BE2C (cell line): ENCODE measurements around the gene LPIN1.

ENCODE experiments used
- DNase-seq: peaks from one replicate; pipeline ENCODE4 v3.0.0-alpha.2; 2020
- H3K27me3 ChIP-seq: fragments of 250-450 bp; sonication (Bioruptor Pico); 2 replicates; pipeline ENCODE4 v1.5.1; 2020; ENCODE audit warnings: mild to moderate bottlenecking
- H3K36me3 ChIP-seq: fragments of 250-450 bp; sonication (Bioruptor Pico); 2 replicates; pipeline ENCODE4 v1.5.1; 2020; ENCODE audit warnings: mild to moderate bottlenecking
- H3K4me1 ChIP-seq: fragments of 250-450 bp; sonication (Bioruptor Pico); 2 replicates; pipeline ENCODE4 v1.5.1; 2020
- H3K4me3 ChIP-seq: 2 replicates; pipeline ENCODE4 v1.5.1; 2011; ENCODE audit warnings: low read depth, low read length
- H3K9me3 ChIP-seq: fragments of 250-450 bp; sonication (Bioruptor Pico); 2 replicates; pipeline ENCODE4 v1.5.1; 2020
- CTCF ChIP-seq: IDR thresholded peaks from 2 replicates; pipeline ENCODE4 v1.5.1; 2012; ENCODE audit warnings: mild to moderate bottlenecking, low read depth, low read length

LPIN1 gene

GRCh38 chr2:11872247-11872947, 126.0 kb downstream of the LPIN1 start:
- Histone ChIP-seq H3K36me3 (no peaks in the 10 kb centered on the region), H3K4me3 (no peak overlapping the region), H3K9me3 (no peaks in the 10 kb centered on the region), H3K4me1 (no peaks in the 10 kb centered on the region; the same call in 1 of the 2 replicates), H3K27me3 (no peaks in the 10 kb centered on the region)
- no peak for TF ChIP-seq CTCF
- no peak for DNase-seq

GRCh38 chr2:11872948-11873269, 126.5 kb downstream of the LPIN1 start:
- DNase-seq, result no peak
- Histone ChIP-seq H3K36me3 (no peaks in the 10 kb centered on the region), H3K27me3 (no peaks in the 10 kb centered on the region), H3K4me1 (no peaks in the 10 kb centered on the region; the same call in 1 of the 2 replicates), H3K4me3 (no peak overlapping the region), H3K9me3 (no peaks in the 10 kb centered on the region)
- TF ChIP-seq CTCF, result no peak

- Histone ChIP-seq H3K27me3 (no peaks in the 10 kb centered on the region), H3K4me3 (no peak overlapping the region), H3K9me3 (no peaks in the 10 kb centered on the region), H3K36me3 (no peaks in the 10 kb centered on the region), H3K4me1 (no peaks in the 10 kb centered on the region; the same call in 1 of the 2 replicates)
- DNase-seq, result no peak
- TF ChIP-seq CTCF, result no peak
These were observed 127.1 kb downstream of the LPIN1 start for GRCh38 chr2:11873356-11874154.

GRCh38 chr2:11874861-11875260, 128.4 kb downstream of the LPIN1 start:
- no peak for TF ChIP-seq CTCF
- no peaks in the 10 kb centered on the region for H3K36me3 ChIP-seq
- H3K4me1 ChIP-seq, result no peaks in the 10 kb centered on the region
- H3K4me3 ChIP-seq, result no peak overlapping the region
- no peak for DNase-seq
- H3K27me3 ChIP-seq, result no peaks in the 10 kb centered on the region
- no peaks in the 10 kb centered on the region for H3K9me3 ChIP-seq

GRCh38 chr2:11875481-11875880, 129.0 kb downstream of the LPIN1 start:
- Histone ChIP-seq H3K9me3 (no peaks in the 10 kb centered on the region), H3K27me3 (no peaks in the 10 kb centered on the region), H3K4me1 (no peaks in the 10 kb centered on the region), H3K4me3 (no peak overlapping the region), H3K36me3 (no peaks in the 10 kb centered on the region)
- no peak for TF ChIP-seq CTCF
- DNase-seq, result no peak

- no peaks in the 10 kb centered on the region for H3K36me3 ChIP-seq
- no peak overlapping the region for H3K4me3 ChIP-seq
- H3K4me1 ChIP-seq, result no peaks in the 10 kb centered on the region
- no peak for DNase-seq
- H3K27me3 ChIP-seq, result no peaks in the 10 kb centered on the region
- no peak for TF ChIP-seq CTCF
- H3K9me3 ChIP-seq, result no peaks in the 10 kb centered on the region
These were observed 130.0 kb downstream of the LPIN1 start for GRCh38 chr2:11876436-11876835.
